Measurements from ENCODE around the gene TNS1.
"Not testable (repeated sequence)": the region's sequence is repeated elsewhere in the genome, so short reads cannot be mapped to it uniquely, and the experiment has no call there.

Gene TNS1

DNA sequence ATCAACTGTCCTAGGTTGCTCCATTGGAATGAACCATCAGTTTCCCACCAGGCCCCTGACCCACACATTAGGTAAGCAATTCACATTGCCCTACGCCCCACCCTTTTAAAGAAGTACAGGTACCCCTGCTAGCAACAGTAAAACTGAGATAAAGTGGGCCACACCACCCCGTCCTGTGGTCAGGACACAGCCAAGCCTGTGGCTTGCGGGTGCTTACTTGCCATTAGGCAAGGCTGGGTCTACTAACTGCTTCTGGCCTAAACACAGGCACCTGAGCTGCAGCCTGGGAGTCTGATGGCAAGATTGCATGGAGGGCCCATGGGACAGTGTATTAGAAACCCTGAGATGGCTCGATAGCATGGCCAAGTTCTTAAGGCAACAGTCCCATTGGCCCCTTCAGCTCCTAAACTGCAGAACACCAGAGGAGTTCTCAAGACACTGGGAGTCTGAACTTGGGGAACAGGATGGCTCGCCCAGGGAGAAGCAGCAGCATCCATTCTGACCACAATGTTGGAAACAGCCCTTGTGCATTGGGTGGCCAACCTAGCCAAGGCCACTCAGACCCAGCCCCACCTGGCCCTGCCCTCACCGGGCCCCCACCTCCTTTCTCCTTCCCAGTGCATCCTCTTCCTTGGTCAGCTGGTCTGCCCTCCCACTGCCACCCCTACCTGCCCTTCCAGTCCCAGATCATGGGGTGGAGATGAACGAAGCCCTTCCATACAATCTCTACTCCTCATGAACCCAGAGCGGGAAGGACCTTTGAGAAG, 177.1 kb downstream of the TNS1 start:
- no peak for DNase-seq

GRCh38 chr2:217824223-217824622, 178.6 kb downstream of the TNS1 start:
- DNase-seq = no peak

- no peak for DNase-seq
These were observed 179.2 kb downstream of the TNS1 start for GRCh38 chr2:217823626-217824025.

- no peak for DNase-seq
These were observed 180.2 kb downstream of the TNS1 start for GRCh38 chr2:217822296-217823252.

DNA sequence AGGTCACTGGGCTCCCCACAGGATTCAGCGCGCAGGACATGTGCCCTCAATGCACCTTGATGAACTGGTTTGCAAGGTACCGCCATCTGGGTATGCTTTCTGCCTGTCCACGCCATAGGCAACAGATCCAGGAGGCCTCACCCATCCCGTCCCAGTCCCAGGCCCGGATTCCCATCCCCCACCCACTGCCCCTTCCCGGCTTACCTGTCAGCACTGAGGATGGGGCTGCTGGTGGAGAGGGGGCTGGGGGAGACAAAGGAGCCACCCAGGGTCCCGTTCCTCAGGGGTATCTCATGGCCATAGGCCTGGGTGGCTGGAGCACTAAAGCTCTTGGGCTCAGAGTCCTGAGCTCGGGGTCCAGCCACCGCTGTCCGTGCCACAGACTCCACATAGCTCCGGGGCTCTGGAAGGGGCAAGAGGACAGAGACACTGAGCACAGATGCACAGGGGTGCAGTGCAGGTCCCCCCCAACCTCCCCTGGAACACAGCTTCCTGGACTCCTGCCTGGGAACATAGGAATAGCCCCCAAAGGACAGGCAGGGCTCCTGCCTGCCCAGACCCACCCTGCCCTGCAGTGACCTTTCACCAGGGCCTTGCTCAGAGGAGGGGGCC, 181.2 kb downstream of the TNS1 start:
- no peak for DNase-seq

GRCh38 chr2:217820904-217821303, 181.9 kb downstream of the TNS1 start:
- DNase-seq = no peak

DNA sequence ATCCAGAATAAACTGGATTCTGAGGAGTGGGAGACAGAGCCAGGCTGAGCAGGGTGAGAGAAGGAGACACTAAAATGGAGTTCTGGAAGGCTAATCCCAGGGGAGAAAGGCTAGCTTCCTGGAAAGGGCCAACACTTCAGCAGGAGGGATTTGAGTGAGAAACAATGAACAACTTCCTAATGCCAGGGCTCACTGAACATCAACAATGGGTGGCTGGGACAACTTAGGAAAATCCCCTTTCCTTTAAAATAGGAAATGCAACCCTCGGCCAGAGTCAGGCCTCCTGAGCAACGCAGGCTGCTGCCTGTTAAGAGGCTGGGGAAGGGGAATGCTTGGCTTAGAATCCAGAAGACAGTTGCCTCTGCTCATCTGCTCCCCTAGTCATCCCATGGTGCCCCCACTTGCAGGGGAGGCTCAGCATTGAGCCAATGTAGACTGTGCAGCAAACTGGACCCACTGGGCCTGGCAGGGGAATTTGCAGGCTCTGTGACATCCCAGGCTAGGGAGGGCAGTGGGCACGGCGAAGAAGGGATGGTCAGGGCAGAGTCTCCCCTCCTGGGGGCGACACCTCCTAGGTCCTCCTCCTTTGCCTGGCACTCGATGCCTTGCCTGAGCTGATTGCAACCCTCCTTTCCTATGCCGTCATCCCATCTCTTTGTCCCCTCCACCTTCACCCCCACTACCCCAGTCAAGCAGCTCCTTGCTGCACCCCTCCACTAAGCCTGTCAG, 182.5 kb downstream of the TNS1 start:
- DNase-seq = no peak

DNA sequence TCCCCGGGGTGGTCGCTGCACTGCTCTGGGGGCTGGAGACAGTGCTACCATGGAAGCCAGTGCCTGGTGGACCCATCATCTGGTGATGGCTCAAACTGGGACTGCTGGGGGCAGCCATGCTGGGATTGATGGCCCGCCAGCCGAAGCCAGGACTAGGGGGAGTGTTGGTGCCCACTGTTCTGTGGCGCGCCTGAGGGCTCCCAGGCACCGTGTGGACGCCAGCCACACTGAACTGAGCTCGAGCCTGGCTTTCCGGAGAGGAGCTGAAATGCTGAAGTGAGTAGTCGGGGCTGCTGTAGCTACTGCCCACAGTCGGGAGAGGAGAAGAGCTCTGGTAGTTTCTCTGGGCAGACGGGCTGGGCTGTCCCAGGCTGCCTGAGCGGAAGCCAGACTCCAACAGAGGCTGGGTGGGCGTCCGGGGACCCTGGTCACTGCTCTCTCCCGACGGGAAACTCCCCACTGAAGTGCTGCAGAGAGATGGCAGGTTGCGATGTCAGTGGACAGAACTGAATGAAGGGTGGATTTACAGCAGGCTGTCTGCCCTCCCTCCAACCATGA, 184.4 kb downstream of the TNS1 start:
- DNase-seq = no peak

- DNase-seq = no peak
These were observed 185.1 kb downstream of the TNS1 start for GRCh38 chr2:217817466-217818292.

DNA sequence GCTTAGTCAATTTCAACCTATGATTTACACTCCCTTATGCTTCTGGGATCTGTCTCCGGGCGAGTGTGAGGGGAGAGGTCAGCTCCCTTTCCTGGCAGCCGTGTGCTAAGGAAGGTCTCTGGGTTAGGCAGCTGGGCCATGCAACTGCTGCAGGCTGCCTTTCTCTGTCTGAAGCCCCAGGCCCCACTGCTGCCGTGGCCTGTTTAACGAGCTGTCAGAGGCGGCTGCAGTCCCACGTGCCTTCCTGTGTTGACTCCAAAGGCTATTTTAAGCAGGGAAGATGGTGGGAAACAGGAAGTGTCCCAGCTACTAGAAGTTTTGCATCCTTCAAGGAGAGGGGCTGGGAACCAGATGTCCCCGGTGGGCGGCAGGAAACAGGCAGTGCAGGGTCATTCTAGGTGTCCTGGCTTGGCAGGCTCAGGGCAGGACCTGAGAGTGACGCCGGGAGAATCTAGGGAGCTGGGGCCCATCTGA, 186.4 kb downstream of the TNS1 start:
- DNase-seq = no peak

- DNase-seq = no peak
These were observed 189.0 kb downstream of the TNS1 start for GRCh38 chr2:217813828-217814227.

DNA sequence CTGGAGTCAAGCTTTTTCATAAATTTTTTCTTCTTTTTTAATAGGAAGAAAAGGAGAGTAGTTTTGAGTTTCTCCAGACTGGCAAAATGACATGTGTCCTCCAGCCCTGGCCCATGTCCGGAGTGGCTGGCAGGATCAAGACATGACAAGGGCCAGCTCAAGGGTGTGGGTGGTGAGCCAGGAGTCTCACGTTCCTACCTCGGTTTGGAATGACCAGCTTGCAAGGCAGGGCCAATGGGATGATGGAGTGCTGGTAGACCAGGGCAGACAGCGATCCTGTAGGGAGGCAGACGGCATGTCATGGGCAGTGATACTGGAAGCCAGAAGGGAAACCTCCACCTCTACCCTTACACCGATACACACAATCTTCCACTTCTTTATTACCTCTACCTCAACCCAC, 190.6 kb downstream of the TNS1 start:
- no peak for DNase-seq

DNA sequence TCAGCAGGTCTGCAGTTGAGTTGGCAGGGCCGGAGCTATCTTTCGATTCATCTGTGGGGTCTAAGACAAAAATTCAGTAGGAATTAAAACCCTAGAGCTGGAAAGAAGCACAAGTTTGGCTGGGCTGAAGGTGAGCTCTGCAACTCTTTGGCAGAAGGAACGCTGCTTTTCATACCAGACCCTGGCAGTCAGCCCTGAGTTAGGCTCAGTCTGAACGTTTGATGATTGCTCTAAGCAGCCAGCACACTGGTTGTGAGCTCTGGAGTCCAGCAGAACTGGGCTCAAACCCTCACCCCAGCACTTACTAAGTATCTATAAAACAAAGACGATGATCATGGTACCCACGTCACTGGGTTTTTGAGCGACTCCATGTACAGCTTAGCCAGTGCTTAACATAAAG, 192.5 kb downstream of the TNS1 start:
- no peak for DNase-seq

GRCh38 chr2:217809736-217810135, 193.1 kb downstream of the TNS1 start:
- DNase-seq = no peak

- DNase-seq = not testable (repeated sequence)
These were observed 193.8 kb downstream of the TNS1 start for GRCh38 chr2:217808967-217809366.

GRCh38 chr2:217808326-217808725, 194.5 kb downstream of the TNS1 start:
- DNase-seq = no peak

GRCh38 chr2:217807753-217808152, 195.0 kb downstream of the TNS1 start:
- DNase-seq = no peak

GRCh38 chr2:217807025-217807424, 195.8 kb downstream of the TNS1 start:
- DNase-seq = no peak

DNA sequence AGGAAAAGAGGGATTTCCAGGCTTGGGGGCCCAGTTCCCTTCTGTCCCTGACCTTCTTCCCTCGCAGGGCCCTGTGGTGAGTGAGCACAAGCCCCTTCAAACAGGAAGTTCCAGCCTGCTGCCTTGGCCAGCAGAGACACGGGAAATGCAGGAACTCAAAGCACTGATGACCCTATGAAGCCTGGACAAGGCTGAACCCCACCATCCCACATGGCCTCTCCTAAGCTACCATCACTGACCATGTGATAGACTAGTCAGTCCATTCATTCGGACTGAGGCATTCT, 196.4 kb downstream of the TNS1 start:
- DNase-seq = no peak

GRCh38 chr2:217805668-217806481, 196.9 kb downstream of the TNS1 start:
- DNase-seq = no peak
